Fibroblast of lung (primary cell): ENCODE results near the gene BORCS6. TPM values are rescaled to one million over a fixed set of nuclear protein-coding genes. Genes with fewer than 3 reads are reported as not detected.

Source experiments
- DNase-seq, 2 donors: peaks; one replicate each; pipeline versions ENCODE4 v3.0.0 to v3.0.0-alpha.2; 2010; ENCODE audit warnings: low read depth in 2 of 2
- H2AFZ ChIP-seq: 2 replicates; pipeline ENCODE4 v1.5.1; 2012; ENCODE audit warnings: low read length, control low read depth, inconsistent platforms
- H3K27ac ChIP-seq: 2 replicates; pipeline ENCODE4 v1.5.1; 2011; ENCODE audit warnings: low read length, control low read depth; ENCODE audit not compliant: insufficient read depth
- H3K27me3 ChIP-seq: 2 replicates; pipeline ENCODE4 v1.5.1; 2011; ENCODE audit warnings: mild to moderate bottlenecking, low read length; ENCODE audit not compliant: control insufficient read depth, insufficient read depth
- H3K36me3 ChIP-seq: 2 replicates; pipeline ENCODE4 v1.5.1; 2011; ENCODE audit warnings: low read length; ENCODE audit not compliant: control insufficient read depth, insufficient read depth
- H3K4me1 ChIP-seq: 2 replicates; pipeline ENCODE4 v1.5.1; 2011; ENCODE audit warnings: low read length; ENCODE audit not compliant: control insufficient read depth, insufficient read depth; ENCODE audit errors: extremely low read depth
- H3K4me2 ChIP-seq: 2 replicates; pipeline ENCODE4 v1.5.1; 2011; ENCODE audit warnings: low read length, control low read depth; ENCODE audit not compliant: insufficient read depth; ENCODE audit errors: extremely low read depth
- H3K4me3 ChIP-seq, 4 experiments: fragments of 200-600 bp in 1 of 4; sonication (generic) in 1 of 4; replicated peaks in 1 of 4; 2 replicates each; pipeline ENCODE4 v1.5.1; 2011 to 2016; ENCODE audit warnings: low read length in 4 of 4, low read depth in 3 of 4, mild to moderate bottlenecking in 3 of 4, control low read depth in 2 of 4, inconsistent platforms in 1 of 4, mixed read lengths in 1 of 4; ENCODE audit not compliant: insufficient read depth in 1 of 4; ENCODE audit errors: control extremely low read depth in 1 of 4
- H3K79me2 ChIP-seq: 2 replicates; pipeline ENCODE4 v1.5.1; 2012; ENCODE audit warnings: mild to moderate bottlenecking, low read length, inconsistent platforms; ENCODE audit not compliant: control insufficient read depth, insufficient read depth
- H3K9ac ChIP-seq: 2 replicates; pipeline ENCODE4 v1.5.1; 2011; ENCODE audit warnings: mild to moderate bottlenecking, low read length, control low read depth; ENCODE audit not compliant: insufficient read depth
- H3K9me3 ChIP-seq: 2 replicates; pipeline ENCODE4 v1.5.1; 2012; ENCODE audit warnings: low read depth, low read length; ENCODE audit not compliant: control insufficient read depth, insufficient read depth
- H4K20me1 ChIP-seq: 2 replicates; pipeline ENCODE4 v1.5.1; 2011; ENCODE audit warnings: low read length; ENCODE audit not compliant: control insufficient read depth, insufficient read depth; ENCODE audit errors: extremely low read depth
- CTCF ChIP-seq, 2 donors: IDR thresholded peaks in 1 of 2; conservative IDR thresholded peaks in 1 of 2; 1 replicate in 1 of 2; 2 replicates in 1 of 2; pipeline ENCODE4 v1.5.1; 2011 to 2012; ENCODE audit warnings: low read length in 2 of 2, control low read depth in 1 of 2, inconsistent platforms in 1 of 2, low read depth in 1 of 2, mild to moderate bottlenecking in 1 of 2
- EZH2 ChIP-seq: IDR thresholded peaks from 2 replicates; pipeline ENCODE4 v1.5.1; 2012; ENCODE audit warnings: low read length, control low read depth, mild to moderate bottlenecking; ENCODE audit errors: missing control alignments
- polyA plus RNA-seq, 2 donors: library from polyadenylated mRNA; depleted of rRNA in 1 of 2; stranded (reverse) in 1 of 2; unstranded in 1 of 2; fragments of >200 nt; gene quantifications; 2 replicates each; pipeline ENCODE4 v1.2.1, GENCODE V29; 2011 to 2012; ENCODE audit warnings: missing spikeins in 1 of 2
- total RNA-seq: library from RNA; depleted of rRNA; stranded (reverse); fragments of >200 nt; gene quantifications from 2 replicates; pipeline ENCODE4 v1.2.1, GENCODE V29; 2014

The BORCS6 gene
- total and polyA plus RNA-seq, 2 donors (not counting 1 experiment from before 2014, with no cell fraction given), result 2.9 to 11.4 TPM

- H3K4me3 ChIP-seq, result peak overlapping the region; percentile 9 to 64 (median 40)
- H3K27ac ChIP-seq, result peak overlapping the region; percentile 19
- TF ChIP-seq CTCF (conservative IDR thresholded peaks at IDR 0.05 in 1 of 2, IDR thresholded peaks at IDR 0.05 in 1 of 2; ENCODE audit: low read depth in 1 of 2, low read length in 2 of 2) (no peak), EZH2 (no peak)
- no peaks in the 10 kb centered on the region for H3K27me3 ChIP-seq
- H3K9ac ChIP-seq, result no peak overlapping the region
- no peaks in the 10 kb centered on the region for H3K79me2 ChIP-seq
- H4K20me1 ChIP-seq, result no peaks in the 10 kb centered on the region
- DNase-seq, result no peak
- H3K9me3 ChIP-seq, result no peaks in the 10 kb centered on the region
- peaks cover 8% of the 10 kb centered on the region for H3K4me1 ChIP-seq
- H3K36me3 ChIP-seq, result peaks cover 16% of the 10 kb centered on the region
- H2AFZ ChIP-seq, result no peak overlapping the region
- H3K4me2 ChIP-seq, result peak overlapping the region; percentile 46
These were observed 51.7 kb downstream of the BORCS6 start for GRCh38 chr17:8138374-8138671.

Other genes with a start within 250 kb of the BORCS6 start
- not detected in 2 replicates for gene GUCY2D, start 187.6 kb downstream of the BORCS6 start, total RNA-seq
- not detected in 2 replicates for gene GUCY2D, start 187.6 kb downstream of the BORCS6 start, polyA plus RNA-seq
- not detected in 2 replicates for gene ALOX15B, start 151.1 kb downstream of the BORCS6 start, total RNA-seq
- not detected in 2 replicates for gene ALOX15B, start 151.1 kb downstream of the BORCS6 start, polyA plus RNA-seq
- gene ALOX12B, start 102.5 kb downstream of the BORCS6 start, total RNA-seq, result not detected in 2 replicates
- gene ALOX12B, start 102.5 kb downstream of the BORCS6 start, polyA plus RNA-seq, result not detected in 2 replicates
- not detected in 2 replicates for gene ALOXE3, start 71.7 kb downstream of the BORCS6 start, total RNA-seq
- gene ALOXE3, start 71.7 kb downstream of the BORCS6 start, polyA plus RNA-seq, result 0.01 and 0.03 TPM in 2 replicates
- under 0.01 TPM in 1 of 2 replicates, not detected in the other for gene HES7, start 66.1 kb downstream of the BORCS6 start, total RNA-seq
- gene HES7, start 66.1 kb downstream of the BORCS6 start, polyA plus RNA-seq, result not detected in 2 replicates
- gene PER1, start 37.8 kb downstream of the BORCS6 start, total RNA-seq, result 3.1 and 6.9 TPM in 2 replicates
- 2.5 and 4.1 TPM in 2 replicates for gene PER1, start 37.8 kb downstream of the BORCS6 start, polyA plus RNA-seq
- gene VAMP2, start 27.2 kb downstream of the BORCS6 start, total RNA-seq, result 3.6 and 8.1 TPM in 2 replicates
- gene VAMP2, start 27.2 kb downstream of the BORCS6 start, polyA plus RNA-seq, result 12.2 and 14.2 TPM in 2 replicates
- 15.4 and 36.0 TPM in 2 replicates for gene TMEM107, start 13.8 kb downstream of the BORCS6 start, total RNA-seq
- gene TMEM107, start 13.8 kb downstream of the BORCS6 start, polyA plus RNA-seq, result 9.8 and 13.0 TPM in 2 replicates
- gene AURKB, start 20.4 kb upstream of the BORCS6 start, total RNA-seq, result 0.26 and 8.4 TPM in 2 replicates
- gene AURKB, start 20.4 kb upstream of the BORCS6 start, polyA plus RNA-seq, result 7.5 and 37.8 TPM in 2 replicates
- gene CTC1, start 57.9 kb upstream of the BORCS6 start, total RNA-seq, result 4.6 and 5.0 TPM in 2 replicates
- 4.7 and 6.9 TPM in 2 replicates for gene CTC1, start 57.9 kb upstream of the BORCS6 start, polyA plus RNA-seq
- 9.4 and 11.3 TPM in 2 replicates for gene PFAS, start 59.1 kb upstream of the BORCS6 start, total RNA-seq
- 9.8 and 20.8 TPM in 2 replicates for gene PFAS, start 59.1 kb upstream of the BORCS6 start, polyA plus RNA-seq
- 12.1 and 15.4 TPM in 2 replicates for gene RANGRF, start 98.5 kb upstream of the BORCS6 start, total RNA-seq
- gene RANGRF, start 98.5 kb upstream of the BORCS6 start, polyA plus RNA-seq, result 19.8 and 25.9 TPM in 2 replicates
- 0.77 and 1.7 TPM in 2 replicates for gene SLC25A35, start 105.2 kb upstream of the BORCS6 start, total RNA-seq
- gene SLC25A35, start 105.2 kb upstream of the BORCS6 start, polyA plus RNA-seq, result 1.1 and 2.7 TPM in 2 replicates
- not detected in 2 replicates for gene ARHGEF15, start 120.1 kb upstream of the BORCS6 start, total RNA-seq
- not detected in 2 replicates for gene ARHGEF15, start 120.1 kb upstream of the BORCS6 start, polyA plus RNA-seq
- gene ODF4, start 149.7 kb upstream of the BORCS6 start, total RNA-seq, result not detected in 2 replicates
- not detected in 2 replicates for gene ODF4, start 149.7 kb upstream of the BORCS6 start, polyA plus RNA-seq
- 2,663 and 4,635 TPM in 2 replicates for gene RPL26, start 193.0 kb upstream of the BORCS6 start, total RNA-seq
- gene RPL26, start 193.0 kb upstream of the BORCS6 start, polyA plus RNA-seq, result 3,934 and 4,116 TPM in 2 replicates
- gene RNF222, start 207.6 kb upstream of the BORCS6 start, total RNA-seq, result not detected in 2 replicates
- not detected in 2 replicates for gene RNF222, start 207.6 kb upstream of the BORCS6 start, polyA plus RNA-seq
- 34.9 and 45.4 TPM in 2 replicates for gene NDEL1, start 245.7 kb upstream of the BORCS6 start, total RNA-seq
- 67.3 and 88.6 TPM in 2 replicates for gene NDEL1, start 245.7 kb upstream of the BORCS6 start, polyA plus RNA-seq